HepG2 (cell line): Measurements from ENCODE around the gene CNGA1. TPM values are rescaled to one million over a fixed set of nuclear protein-coding genes. Genes with fewer than 3 reads are reported as not detected.

Source experiments
- AKAP8 ChIP-seq: sonication (generic); formaldehyde crosslinking; IDR thresholded peaks from 2 replicates; pipeline ENCODE4 v1.5.1; 2020; ENCODE audit warnings: mild to moderate bottlenecking, missing genetic modification reagents
- CC2D1A ChIP-seq: sonication (generic); formaldehyde crosslinking; IDR thresholded peaks from 2 replicates; pipeline ENCODE4 v1.8.1; 2023; ENCODE audit warnings: mild to moderate bottlenecking, missing genetic modification reagents
- HMGXB4 ChIP-seq, 2 experiments: sonication (generic) in 1 of 2; formaldehyde crosslinking in 1 of 2; IDR thresholded peaks; 2 replicates each; pipeline versions ENCODE4 v1.4.0 to v1.6.1; 2018 to 2020; ENCODE audit warnings: missing genetic modification reagents in 2 of 2, borderline replicate concordance in 1 of 2, low read depth in 1 of 2, mild to moderate bottlenecking in 1 of 2, missing biosample characterization in 1 of 2
- MLLT10 ChIP-seq: sonication (generic); formaldehyde crosslinking; IDR thresholded peaks from 2 replicates; pipeline ENCODE4 v1.4.0; 2020; ENCODE audit warnings: missing genetic modification reagents
- NFE2L2 ChIP-seq: fragments of 150-350 bp; IDR thresholded peaks from 2 replicates; pipeline ENCODE4 v1.6.1; 2014; ENCODE audit warnings: low read length
- TEAD3 ChIP-seq: optimal IDR thresholded peaks from 2 replicates; pipeline ENCODE3; 2016; ENCODE audit warnings: borderline replicate concordance
- TFAP4 ChIP-seq: sonication (generic); IDR thresholded peaks from 2 replicates; pipeline ENCODE4 v1.6.1; 2016; ENCODE audit warnings: low read depth, borderline replicate concordance
- TOE1 ChIP-seq: sonication (generic); formaldehyde crosslinking; IDR thresholded peaks from 2 replicates; pipeline ENCODE4 v1.4.0; 2020; ENCODE audit warnings: mild to moderate bottlenecking, missing genetic modification reagents
- ZMYM4 ChIP-seq: sonication (generic); formaldehyde crosslinking; IDR thresholded peaks from 2 replicates; pipeline ENCODE4 v1.8.1; 2023; ENCODE audit warnings: mild to moderate bottlenecking, missing genetic modification reagents
- ZNF138 ChIP-seq: sonication (generic); formaldehyde crosslinking; IDR thresholded peaks from 2 replicates; pipeline ENCODE4 v1.5.0; 2020; ENCODE audit warnings: mild to moderate bottlenecking, low read depth, missing genetic modification reagents
- ZNF205 ChIP-seq: IDR thresholded peaks from 2 replicates; pipeline ENCODE4 v1.6.1; 2018; ENCODE audit warnings: missing biosample characterization, missing genetic modification reagents
- ZNF3 ChIP-seq: IDR thresholded peaks from 2 replicates; pipeline ENCODE4 v1.7.0; 2017; ENCODE audit warnings: inconsistent platforms
- ZNF530 ChIP-seq: sonication (generic); formaldehyde crosslinking; IDR thresholded peaks from 2 replicates; pipeline ENCODE4 v1.5.0; 2020; ENCODE audit warnings: low read depth, mild to moderate bottlenecking, missing genetic modification reagents
- ZNF564 ChIP-seq: sonication (generic); formaldehyde crosslinking; IDR thresholded peaks from 2 replicates; pipeline ENCODE4 v1.8.1; 2023; ENCODE audit warnings: mild to moderate bottlenecking, missing genetic modification reagents
- ZNF616 ChIP-seq: sonication (generic); formaldehyde crosslinking; IDR thresholded peaks from 2 replicates; pipeline ENCODE4 v1.5.0; 2020; ENCODE audit warnings: low read depth, mild to moderate bottlenecking, missing genetic modification reagents
- ZNF766 ChIP-seq: sonication (generic); formaldehyde crosslinking; IDR thresholded peaks from 2 replicates; pipeline ENCODE4 v1.5.0; 2020; ENCODE audit warnings: missing genetic modification reagents, borderline replicate concordance
- ZNF792 ChIP-seq: IDR thresholded peaks from 2 replicates; pipeline ENCODE4 v1.6.1; 2016
- polyA plus RNA-seq, 8 experiments: library from polyadenylated mRNA; depleted of rRNA in 3 of 8; stranded (reverse) in 7 of 8; unstranded in 1 of 8; fragments of >200 nt; fragmentation: Illumina TruSeq in 4 of 8; extraction: Trizol in 4 of 8; gene quantifications; 2 replicates each; pipeline versions ENCODE4 v1.2.1 to v1.2.3, GENCODE V29; 2011 to 2016; ENCODE audit warnings: low read depth in 4 of 8, missing spikeins in 1 of 8, mixed read lengths in 1 of 8; ENCODE audit not compliant: insufficient read depth in 1 of 8
- total RNA-seq, 5 experiments: library from RNA; depleted of rRNA; stranded (reverse); fragments of >200 nt; fragmentation: Illumina TruSeq; extraction: Trizol; gene quantifications; 2 replicates each; pipeline ENCODE4 v1.2.3, GENCODE V29; 2016; ENCODE audit warnings: low read depth in 1 of 5
- TF ChIP-seq, protein P1 (sequence below): sonication (generic); formaldehyde crosslinking; IDR thresholded peaks from 2 replicates; pipeline ENCODE4 v1.4.0; 2020; ENCODE audit warnings: missing genetic modification reagents

Gene CNGA1
- total and polyA plus RNA-seq, 2 of the 13 experiments (the other 11 are each of a cell fraction or from before 2014, with no cell fraction given): 0.22 to 0.40 TPM

DNA sequence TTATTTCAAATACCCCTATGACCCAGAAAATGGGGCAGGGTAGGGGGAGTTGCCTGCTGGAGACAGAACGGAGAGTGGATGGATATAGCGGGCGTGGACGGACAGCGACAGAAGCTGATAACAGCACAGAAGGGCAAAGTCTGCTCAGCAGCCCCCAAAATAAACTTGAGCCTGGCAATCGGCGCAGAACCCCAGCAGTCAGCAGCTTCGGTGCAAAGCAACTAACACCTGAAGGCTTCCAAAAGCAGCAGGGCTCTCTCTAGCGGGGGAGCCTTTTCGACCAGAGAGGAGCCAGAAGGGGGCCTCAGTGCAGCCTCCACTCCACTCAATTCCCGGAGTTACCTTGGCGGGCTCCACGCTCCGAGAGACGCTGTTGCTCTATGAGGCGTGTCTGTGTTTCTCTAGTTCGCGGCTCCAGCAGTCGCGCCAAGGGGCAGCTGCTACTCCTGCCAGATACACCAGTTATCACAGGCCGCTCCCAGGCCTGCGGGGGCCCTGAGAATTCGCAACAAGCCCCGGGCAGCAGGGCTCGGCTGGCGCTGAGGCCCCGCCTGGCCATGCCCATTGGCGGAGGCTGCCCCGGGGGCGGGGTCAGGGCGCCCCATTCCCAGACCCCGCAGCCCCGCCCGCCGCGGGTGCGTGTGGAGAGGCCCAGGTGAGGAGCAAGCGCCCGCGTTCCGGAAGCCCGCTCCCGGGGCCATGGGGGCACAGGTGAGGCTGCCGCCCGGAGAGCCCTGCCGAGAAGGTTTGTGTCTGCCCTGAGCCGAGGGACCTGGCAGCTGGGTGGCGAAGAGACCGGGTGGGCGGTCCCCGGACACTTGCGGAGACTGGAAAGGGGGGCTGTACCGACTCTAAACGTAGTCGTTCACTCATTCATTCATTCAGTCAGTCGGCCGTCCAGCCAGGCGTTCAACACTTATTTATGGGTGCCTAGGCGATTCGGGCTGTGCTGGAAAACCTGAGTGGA, at the start of gene CNGA1, which contains the start of gene NIPAL1 (continued):
- TF ChIP-seq ZNF530 (CRISPR knock-in tag) (no peak), ZNF205 (CRISPR knock-in tag) (peak; percentile 31; the same call in 1 of the 2 replicates), MLLT10 (no peak), ZNF564 (CRISPR knock-in tag) (peak; percentile 81; the same call in 1 of the 2 replicates), ZNF792 (CRISPR knock-in tag) (no peak), AKAP8 (CRISPR knock-in tag) (no peak), ZNF138 (CRISPR knock-in tag) (no peak), TOE1 (CRISPR knock-in tag) (no peak), HMGXB4 (CRISPR knock-in tag; IDR thresholded peaks at IDR 0.05; ENCODE audit: borderline replicate concordance in 1 of 2, low read depth in 1 of 2) (peak; percentile 77 to 80), ZNF3 (CRISPR knock-in tag) (no peak), ZNF616 (CRISPR knock-in tag) (0 out of 2 replicates have a peak, but pooled peaks have one; percentile 39), ZMYM4 (CRISPR knock-in tag) (peak; percentile 89), TEAD3 (CRISPR knock-in tag) (no peak), TFAP4 (peak; percentile 56; the same call in 1 of the 2 replicates), ZNF766 (CRISPR knock-in tag) (no peak), CC2D1A (CRISPR knock-in tag) (0 out of 2 replicates have a peak, but pooled peaks have one; percentile 65), NFE2L2 (no peak)
- TF ChIP-seq, protein P1, sequence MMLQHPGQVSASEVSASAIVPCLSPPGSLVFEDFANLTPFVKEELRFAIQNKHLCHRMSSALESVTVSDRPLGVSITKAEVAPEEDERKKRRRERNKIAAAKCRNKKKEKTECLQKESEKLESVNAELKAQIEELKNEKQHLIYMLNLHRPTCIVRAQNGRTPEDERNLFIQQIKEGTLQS (CRISPR knock-in tag): no peak
